Mesothelial cell of epicardium (in vitro differentiated cells): Measurements from ENCODE around the gene VPS8. TPM values are rescaled to one million over a fixed set of nuclear protein-coding genes. Genes with fewer than 3 reads are reported as not detected.

Experiments used
- DNase-seq, 2 experiments: peaks; one replicate each; pipeline ENCODE4 v3.0.0; 2021; ENCODE audit warnings: low spot score in 2 of 2; ENCODE audit not compliant: unreplicated experiment in 2 of 2
- H3K27ac Mint-ChIP-seq: 2 replicates; pipeline ENCODE4 v1.8.0; 2021; ENCODE audit warnings: mixed read lengths
- H3K27me3 Mint-ChIP-seq: 2 replicates; pipeline ENCODE4 v1.8.0; 2021; ENCODE audit warnings: low read depth, mixed read lengths
- H3K36me3 Mint-ChIP-seq: 2 replicates; pipeline ENCODE4 v1.8.0; 2021; ENCODE audit warnings: mixed read lengths
- H3K4me1 Mint-ChIP-seq: 2 replicates; pipeline ENCODE4 v1.8.0; 2021; ENCODE audit warnings: mixed read lengths
- H3K4me3 Mint-ChIP-seq: 2 replicates; pipeline ENCODE4 v1.8.0; 2021; ENCODE audit warnings: mild to moderate bottlenecking, moderate library complexity, mixed read lengths
- H3K9me3 Mint-ChIP-seq: 2 replicates; pipeline ENCODE4 v1.8.0; 2021; ENCODE audit warnings: mixed read lengths
- CTCF ChIP-seq: fragments of 200-600 bp; sonication (generic); IDR thresholded peaks from one replicate; pipeline ENCODE4 v1.5.0; 2021; ENCODE audit warnings: antibody characterized with exemption; ENCODE audit not compliant: unreplicated experiment
- total RNA-seq: library from RNA; stranded (reverse); gene quantifications from 3 replicates; pipeline ENCODE4 v1.2.1, GENCODE V29; 2021

Gene VPS8
- total RNA-seq, 1 donor from 2014 or later: 82.4 TPM

- no peaks in the 10 kb centered on the region for H3K27me3 Mint-ChIP-seq
- H3K27ac Mint-ChIP-seq: no peak overlapping the region
- no peak for DNase-seq
- no peak for TF ChIP-seq CTCF
- no peaks in the 10 kb centered on the region for H3K9me3 Mint-ChIP-seq
- peaks cover 44% of the 10 kb centered on the region for H3K4me1 Mint-ChIP-seq
- H3K36me3 Mint-ChIP-seq: no peaks in the 10 kb centered on the region
- H3K4me3 Mint-ChIP-seq: no peak overlapping the region
Observed at GRCh38 chr3:184781801-184782200, 30.2 kb upstream of the VPS8 start.

GRCh38 chr3:184783319-184783718 lies 28.6 kb upstream of the VPS8 start:
- H3K36me3 Mint-ChIP-seq: no peaks in the 10 kb centered on the region
- H3K27ac Mint-ChIP-seq: no peak overlapping the region
- peaks cover 38% of the 10 kb centered on the region for H3K4me1 Mint-ChIP-seq
- no peak for TF ChIP-seq CTCF
- H3K9me3 Mint-ChIP-seq: no peaks in the 10 kb centered on the region
- no peaks in the 10 kb centered on the region for H3K27me3 Mint-ChIP-seq
- no peak overlapping the region for H3K4me3 Mint-ChIP-seq
- DNase-seq: no peak

- Mint-ChIP-seq H3K27ac (no peak overlapping the region), H3K9me3 (no peaks in the 10 kb centered on the region), H3K4me1 (peaks cover 38% of the 10 kb centered on the region), H3K4me3 (no peak overlapping the region), H3K36me3 (no peaks in the 10 kb centered on the region), H3K27me3 (no peaks in the 10 kb centered on the region)
- DNase-seq: no peak
- no peak for TF ChIP-seq CTCF
Observed at GRCh38 chr3:184784731-184785500, 27.1 kb upstream of the VPS8 start.

DNA sequence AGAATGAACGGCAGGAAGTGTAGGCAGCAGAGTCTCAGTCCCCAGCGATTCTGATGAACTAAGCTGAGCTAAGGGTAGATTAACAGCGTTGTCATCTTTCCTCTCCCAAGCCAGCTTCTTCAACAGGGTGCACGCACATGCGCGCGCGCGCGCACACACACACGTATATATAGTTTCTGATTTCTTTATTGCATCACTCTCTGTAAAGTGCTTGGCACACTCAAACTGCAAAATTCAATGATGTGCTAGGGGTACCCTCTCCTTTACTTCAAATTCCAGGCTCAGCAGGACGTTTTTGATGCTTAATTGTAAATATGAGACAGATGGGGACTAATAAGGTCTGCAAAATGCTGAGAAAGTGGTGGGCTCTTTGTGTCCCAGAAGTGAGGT lies 26.1 kb upstream of the VPS8 start:
- no peak for DNase-seq
- Mint-ChIP-seq H3K4me1 (peaks cover 31% of the 10 kb centered on the region), H3K9me3 (no peaks in the 10 kb centered on the region), H3K36me3 (no peaks in the 10 kb centered on the region), H3K27ac (peak overlapping the region; percentile 70), H3K27me3 (no peaks in the 10 kb centered on the region), H3K4me3 (no peak overlapping the region)
- no peak for TF ChIP-seq CTCF

DNA sequence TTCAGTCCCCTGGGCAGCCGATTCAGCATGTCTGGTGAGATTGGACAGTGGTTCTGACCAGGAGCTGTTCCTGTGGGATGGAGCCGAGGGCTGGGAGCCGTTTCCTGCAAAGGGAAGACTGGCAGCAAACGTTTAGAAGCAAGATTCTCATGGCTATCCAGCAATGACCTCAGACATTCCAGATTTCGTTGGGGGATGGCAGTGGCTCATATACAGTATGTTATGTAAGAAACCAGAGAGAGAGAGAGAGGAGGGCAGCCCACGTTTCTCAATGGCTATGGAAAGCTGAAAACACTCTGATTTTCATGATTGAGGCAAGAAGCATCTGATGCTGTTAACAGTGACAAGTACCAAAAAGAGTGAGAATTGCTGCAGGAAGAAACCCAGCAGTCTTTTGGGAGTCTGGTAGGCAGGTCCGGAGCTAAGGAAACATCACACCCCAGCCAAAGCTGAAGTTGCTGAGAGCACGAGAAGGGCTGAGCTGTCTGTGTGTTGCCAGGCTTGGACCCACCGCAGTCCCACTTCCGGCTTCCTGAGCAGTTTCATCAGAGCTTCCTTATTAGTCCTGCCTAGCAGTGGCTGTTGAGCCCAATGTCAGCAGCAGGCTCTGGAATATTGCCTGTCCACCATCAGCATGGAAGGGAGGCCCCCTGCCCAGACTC lies 25.6 kb upstream of the VPS8 start:
- no peak overlapping the region for H3K4me3 Mint-ChIP-seq
- no peaks in the 10 kb centered on the region for H3K9me3 Mint-ChIP-seq
- H3K27ac Mint-ChIP-seq: peak overlapping the region; percentile 70
- no peaks in the 10 kb centered on the region for H3K27me3 Mint-ChIP-seq
- DNase-seq: no peak
- peaks cover 27% of the 10 kb centered on the region for H3K4me1 Mint-ChIP-seq
- TF ChIP-seq CTCF: no peak
- H3K36me3 Mint-ChIP-seq: no peaks in the 10 kb centered on the region
